Measurements from ENCODE around the gene TRPM3. TPM values are rescaled to one million over a fixed set of nuclear protein-coding genes. Genes with fewer than 3 reads are reported as not detected.

The TRPM3 gene
- total and polyA plus RNA-seq, 2 of the 8 experiments (the other 6 are each of a cell fraction or from before 2014, with no cell fraction given) = 2.4 to 10.9 TPM

- FAIRE-seq = no peak
- ChIA-PET CTCF (ENCODE audit: partially characterized antibody) (interaction anchor here (0.6 kb wide), 1 partner anchor 27 kb away, joined by 5 read pairs; no protein-coding TSS in a partner anchor), POLR2A (ENCODE audit: partially characterized antibody) (no interaction called here)
- no peak overlapping the region for H3K18ac ChIP-seq (ENCODE audit: extremely low read depth, low read length)
- no peak overlapping the region for H4K5ac ChIP-seq (ENCODE audit: insufficient read length, low read depth, low read length)
- H3K23me2 ChIP-seq (ENCODE audit: low read depth, low read length) = no peaks in the 10 kb centered on the region
- H3K79me1 ChIP-seq (ENCODE audit: low read depth, low read length) = no peaks in the 10 kb centered on the region
- no peak overlapping the region for H3K4me3 ChIP-seq (ENCODE audit: extremely low read depth in 1 of 4, insufficient read depth in 2 of 4, low read depth in 3 of 4, low read length in 4 of 4)
- H2AK5ac ChIP-seq (ENCODE audit: low read depth, low read length) = no peak overlapping the region
- H3K27me3 ChIP-seq (replicated peaks in 1 of 4; ENCODE audit: control insufficient read depth in 3 of 4, extremely low read depth in 1 of 4, insufficient read depth in 3 of 4, low read length in 3 of 4) = no peaks in the 10 kb centered on the region
- no peak overlapping the region for H2BK15ac ChIP-seq (ENCODE audit: low read length)
- no peak overlapping the region for H2BK120ac ChIP-seq (replicated peaks; ENCODE audit: low read depth, low read length)
- H3K4ac ChIP-seq (replicated peaks; ENCODE audit: insufficient read length, low read depth, low read length) = no peak overlapping the region
- no peaks in the 10 kb centered on the region for H3K79me2 ChIP-seq (ENCODE audit: control insufficient read depth in 1 of 2, insufficient read depth in 2 of 2, low read length in 2 of 2)
- no peak overlapping the region for H2AFZ ChIP-seq (ENCODE audit: low read length)
- no peaks in the 10 kb centered on the region for H3K36me3 ChIP-seq (ENCODE audit: control insufficient read depth in 2 of 4, insufficient read depth in 4 of 4, low read length in 3 of 4)
- H3K4me1 ChIP-seq (replicated peaks in 1 of 4; ENCODE audit: control insufficient read depth in 3 of 4, insufficient read depth in 4 of 4, low read length in 3 of 4) = no peaks in the 10 kb centered on the region
- no peaks in the 10 kb centered on the region for H4K20me1 ChIP-seq (replicated peaks in 1 of 2; ENCODE audit: control insufficient read depth in 1 of 2, insufficient read depth in 2 of 2, low read length in 2 of 2)
- no peak overlapping the region for H3K27ac ChIP-seq (ENCODE audit: low read depth, low read length)
- TF ChIP-seq SIRT6 (IDR thresholded peaks at IDR 0.05; ENCODE audit: low read length) (no peak), ASH2L (IDR thresholded peaks at IDR 0.05; ENCODE audit: low read length) (no peak), CTBP2 (IDR thresholded peaks at IDR 0.05; ENCODE audit: borderline replicate concordance, insufficient read depth, insufficient read length, low read length) (no peak), NANOG (IDR thresholded peaks at IDR 0.05; ENCODE audit: insufficient read depth, low read depth, low read length, poor library complexity, severe bottlenecking) (no peak), RBBP5 (IDR thresholded peaks at IDR 0.05; ENCODE audit: borderline replicate concordance, low read depth, low read length) (no peak), YY1 (IDR thresholded peaks at IDR 0.05; ENCODE audit: low read depth, low read length) (no peak), CEBPB (IDR thresholded peaks at IDR 0.05; ENCODE audit: low read depth, low read length) (no peak), KDM5A (IDR thresholded peaks at IDR 0.05; ENCODE audit: low read length) (no peak), RXRA (IDR thresholded peaks at IDR 0.05; ENCODE audit: insufficient read depth, low read depth, low read length) (no peak), NRF1 (IDR thresholded peaks at IDR 0.05; ENCODE audit: low read depth, low read length) (no peak), SP2 (IDR thresholded peaks at IDR 0.05; ENCODE audit: low read length) (no peak), SIX5 (IDR thresholded peaks at IDR 0.05; ENCODE audit: low read depth, low read length) (no peak), RFX5 (IDR thresholded peaks at IDR 0.05; ENCODE audit: borderline replicate concordance, low read depth, low read length) (no peak), TEAD4 (IDR thresholded peaks at IDR 0.05; ENCODE audit: low read depth, low read length) (no peak)
- TF ChIP-seq, protein P1, sequence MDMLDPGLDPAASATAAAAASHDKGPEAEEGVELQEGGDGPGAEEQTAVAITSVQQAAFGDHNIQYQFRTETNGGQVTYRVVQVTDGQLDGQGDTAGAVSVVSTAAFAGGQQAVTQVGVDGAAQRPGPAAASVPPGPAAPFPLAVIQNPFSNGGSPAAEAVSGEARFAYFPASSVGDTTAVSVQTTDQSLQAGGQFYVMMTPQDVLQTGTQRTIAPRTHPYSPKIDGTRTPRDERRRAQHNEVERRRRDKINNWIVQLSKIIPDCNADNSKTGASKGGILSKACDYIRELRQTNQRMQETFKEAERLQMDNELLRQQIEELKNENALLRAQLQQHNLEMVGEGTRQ (IDR thresholded peaks at IDR 0.05; ENCODE audit: low read length) = no peak
- no peak overlapping the region for H4K91ac ChIP-seq (replicated peaks; ENCODE audit: insufficient read length, low read length)
- no peak overlapping the region for H4K8ac ChIP-seq (ENCODE audit: extremely low read depth, insufficient read depth, low read length)
- no peak overlapping the region for H2BK12ac ChIP-seq (ENCODE audit: low read depth, low read length)
- H3K14ac ChIP-seq (ENCODE audit: insufficient read length) = no peak overlapping the region
- 88% methylated on average over 1 of the region's 1 CpG; no CpG with 5 or more reads in 1 of the 2 experiments for WGBS, 2 experiments (ENCODE audit: extremely low coverage in 1 of 2, insufficient coverage in 1 of 2, insufficient read length in 1 of 2, insufficient replicate concordance in 2 of 2, low coverage in 1 of 2, low lambda C conversion rate in 2 of 2, missing lambda C conversion rate in 1 of 2)
- no peak overlapping the region for H3K56ac ChIP-seq (replicated peaks; ENCODE audit: insufficient read length, low read depth, low read length)
- H3K4me2 ChIP-seq (ENCODE audit: insufficient read depth in 1 of 2, low read depth in 2 of 2, low read length in 2 of 2) = no peak overlapping the region
- no peak overlapping the region for H3K9ac ChIP-seq (replicated peaks in 1 of 4; ENCODE audit: extremely low read depth in 1 of 4, low read depth in 3 of 4, low read length in 3 of 4)
- H3K23ac ChIP-seq (ENCODE audit: insufficient read length) = no peak overlapping the region
- peaks cover 2 to 18% of the 10 kb centered on the region in 2 experiments; a peak in 2 of 4 replicates for H3K9me3 ChIP-seq (ENCODE audit: insufficient read depth in 2 of 2, low read depth in 1 of 2, low read length in 1 of 2)
- DNase-seq (ENCODE audit: low read depth in 1 of 2, low spot score in 2 of 2) = no peak
- no peak overlapping the region for H2BK5ac ChIP-seq (ENCODE audit: low read depth, low read length)
- no peak overlapping the region for H2BK20ac ChIP-seq (ENCODE audit: low read length)
These were observed 467.3 kb downstream of the TRPM3 start for GRCh38 chr9:70654144-70654543.

Data from H1 (cell line).